Osteocyte (in vitro differentiated cells): ENCODE measurements around the gene GSE1. TPM values are rescaled to one million over a fixed set of nuclear protein-coding genes. Genes with fewer than 3 reads are reported as not detected.

Experiments used
- DNase-seq: peaks from one replicate; pipeline ENCODE4 v3.0.0; 2021; ENCODE audit warnings: mixed read lengths; ENCODE audit not compliant: unreplicated experiment; ENCODE audit errors: extremely low spot score
- H3K27ac Mint-ChIP-seq: one replicate; pipeline ENCODE4 v1.8.0; 2021; ENCODE audit warnings: mild to moderate bottlenecking, mixed read lengths; ENCODE audit not compliant: unreplicated experiment
- H3K27me3 Mint-ChIP-seq: one replicate; pipeline ENCODE4 v1.8.0; 2021; ENCODE audit warnings: mixed read lengths; ENCODE audit not compliant: unreplicated experiment
- H3K36me3 Mint-ChIP-seq: one replicate; pipeline ENCODE4 v1.8.0; 2021; ENCODE audit warnings: mixed read lengths; ENCODE audit not compliant: unreplicated experiment
- H3K4me1 Mint-ChIP-seq: one replicate; pipeline ENCODE4 v1.8.0; 2021; ENCODE audit warnings: mixed read lengths; ENCODE audit not compliant: unreplicated experiment
- H3K4me3 Mint-ChIP-seq: one replicate; pipeline ENCODE4 v1.8.0; 2021; ENCODE audit warnings: mild to moderate bottlenecking, moderate library complexity, mixed read lengths; ENCODE audit not compliant: unreplicated experiment
- H3K9me3 Mint-ChIP-seq: one replicate; pipeline ENCODE4 v1.8.0; 2021; ENCODE audit warnings: mixed read lengths; ENCODE audit not compliant: unreplicated experiment
- CTCF ChIP-seq: fragments of 200-600 bp; sonication (generic); IDR thresholded peaks from 2 replicates; pipeline ENCODE4 v1.5.0; 2021; ENCODE audit warnings: antibody characterized with exemption, mild to moderate bottlenecking, moderate library complexity
- long read RNA-seq: library from polyadenylated mRNA; unstranded; transcript quantifications from one replicate; pipeline ENCODE4 v2.0.0, GENCODE V29; 2021
- total RNA-seq: library from RNA; stranded (reverse); gene quantifications from 2 replicates; pipeline ENCODE4 v1.2.1, GENCODE V29; 2021

The GSE1 gene
- 57.3 and 64.1 TPM in 2 replicates for total RNA-seq
- long read RNA-seq, partial matches to known transcripts = 6 of 12 reads
- long read RNA-seq, other reads (novel, unspliced or antisense) = 6 of 12 reads

- H3K36me3 Mint-ChIP-seq = peaks cover 2% of the 10 kb centered on the region
- peak within 1 kb of the TSS; percentile 52 for H3K27ac Mint-ChIP-seq
- no peaks in the 10 kb centered on the region for H3K27me3 Mint-ChIP-seq
- DNase-seq = no peak
- H3K4me1 Mint-ChIP-seq = peaks cover 37% of the 10 kb centered on the region
- peak within 1 kb of the TSS; percentile 64 for H3K4me3 Mint-ChIP-seq
- TF ChIP-seq CTCF = no peak
- no peaks in the 10 kb centered on the region for H3K9me3 Mint-ChIP-seq
Observed at GRCh38 chr16:85612801-85613603, at the start of gene GSE1. Gene GSE1 (plus strand): TSS chr16:85613322. CDS start chr16:85613392, 70 bp downstream.

- H3K9me3 Mint-ChIP-seq = no peaks in the 10 kb centered on the region
- H3K4me1 Mint-ChIP-seq = peaks cover 65% of the 10 kb centered on the region
Observed at GRCh38 chr16:85563515-85564276, 49.4 kb upstream of the GSE1 start.

GRCh38 chr16:85564277-85565051, 48.7 kb upstream of the GSE1 start:
- peaks cover 62% of the 10 kb centered on the region for H3K4me1 Mint-ChIP-seq
- H3K9me3 Mint-ChIP-seq = no peaks in the 10 kb centered on the region
- H3K4me3 Mint-ChIP-seq = no peak overlapping the region
- peak overlapping the region; percentile 59 for H3K27ac Mint-ChIP-seq
- peaks cover 3% of the 10 kb centered on the region for H3K36me3 Mint-ChIP-seq
- no peaks in the 10 kb centered on the region for H3K27me3 Mint-ChIP-seq
- TF ChIP-seq CTCF = peak; percentile 58
- DNase-seq = no peak

More at GRCh38 chr16:85563515-85564276, 49.4 kb upstream of the GSE1 start:
- Mint-ChIP-seq H3K4me3 (no peak overlapping the region), H3K27me3 (no peaks in the 10 kb centered on the region), H3K27ac (peak overlapping the region; percentile 79), H3K36me3 (peaks cover 3% of the 10 kb centered on the region)
- no peak for DNase-seq
- peak; percentile 49 for TF ChIP-seq CTCF

DNA sequence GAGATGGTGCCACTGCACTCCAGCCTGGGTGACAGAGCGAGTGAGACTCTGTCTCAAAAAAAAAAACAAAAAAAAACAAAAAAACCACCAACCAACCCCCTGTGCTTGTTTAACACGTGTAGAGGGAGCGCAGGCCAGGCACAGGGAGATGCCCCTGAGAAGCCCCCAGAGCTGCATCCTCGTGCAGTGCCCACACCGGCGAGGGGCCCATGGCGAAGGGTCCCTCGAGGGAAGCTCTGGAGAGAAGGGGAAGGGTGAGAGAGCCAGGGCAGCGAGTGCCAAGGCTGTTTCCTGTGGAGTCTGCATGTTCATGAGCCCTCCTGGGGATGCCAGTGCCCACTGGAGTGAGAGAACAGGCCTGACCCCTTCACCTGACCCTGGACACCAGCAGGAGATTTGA, 47.8 kb upstream of the GSE1 start:
- Mint-ChIP-seq H3K4me3 (no peak overlapping the region), H3K27ac (no peak overlapping the region), H3K27me3 (no peaks in the 10 kb centered on the region), H3K4me1 (peaks cover 64% of the 10 kb centered on the region), H3K36me3 (peaks cover 3% of the 10 kb centered on the region), H3K9me3 (no peaks in the 10 kb centered on the region)
- no peak for TF ChIP-seq CTCF
- no peak for DNase-seq
